ENCODE measurements around the gene PCSK6.
A peak's percentile ranks its signal among the peaks of the same experiment; 100 is the strongest.

PCSK6 gene

DNA sequence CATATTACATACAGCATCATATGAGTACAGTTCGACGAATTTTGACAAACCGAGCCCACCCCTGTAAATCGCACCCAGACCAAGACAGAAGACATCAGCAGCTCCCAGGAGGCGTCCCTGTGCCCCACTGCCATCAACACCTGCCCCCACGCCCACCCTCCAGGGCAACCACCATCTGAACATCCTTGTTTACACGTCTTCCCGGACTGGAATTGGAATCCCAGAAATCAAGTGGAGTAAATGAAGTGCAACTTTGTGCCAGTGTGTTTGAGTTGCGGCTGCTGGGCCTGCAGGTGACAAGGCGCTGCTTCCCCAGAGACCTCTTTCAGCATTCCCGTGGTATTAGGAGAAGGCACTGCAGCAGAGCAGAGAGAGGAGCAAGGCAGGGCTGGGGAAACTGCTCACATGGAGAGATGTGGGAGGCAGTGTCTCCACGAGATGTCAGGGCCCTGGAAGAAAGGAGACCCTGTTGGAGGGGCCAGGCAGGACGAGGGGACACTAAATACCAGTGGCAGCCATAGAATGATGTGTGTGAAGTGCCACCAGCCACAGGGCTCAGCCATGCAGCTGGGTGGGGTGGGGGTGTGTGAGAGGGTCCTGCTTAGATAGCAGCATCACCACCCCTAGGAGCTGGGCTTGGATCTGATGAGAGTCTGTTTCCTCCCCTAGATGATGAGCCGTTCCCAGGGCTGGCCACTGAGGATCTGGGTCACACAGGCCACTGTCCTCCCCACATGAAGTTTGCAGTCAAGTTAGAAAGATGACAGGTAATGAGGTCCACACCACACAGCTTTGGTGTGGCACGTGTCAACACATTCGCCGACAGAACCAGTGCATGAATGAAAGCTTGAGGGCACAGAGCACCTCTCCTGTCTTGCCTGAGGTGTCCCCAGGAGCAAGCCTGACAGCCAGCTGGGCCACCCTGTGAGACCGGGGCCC lies 33.4 kb upstream of the PCSK6 start:
- no peak for DNase-seq

- no peak for DNase-seq
Measured at GRCh38 chr15:101522091-101522490, 32.6 kb upstream of the PCSK6 start.

GRCh38 chr15:101521591-101521990 lies 32.1 kb upstream of the PCSK6 start:
- no peak for DNase-seq

DNA sequence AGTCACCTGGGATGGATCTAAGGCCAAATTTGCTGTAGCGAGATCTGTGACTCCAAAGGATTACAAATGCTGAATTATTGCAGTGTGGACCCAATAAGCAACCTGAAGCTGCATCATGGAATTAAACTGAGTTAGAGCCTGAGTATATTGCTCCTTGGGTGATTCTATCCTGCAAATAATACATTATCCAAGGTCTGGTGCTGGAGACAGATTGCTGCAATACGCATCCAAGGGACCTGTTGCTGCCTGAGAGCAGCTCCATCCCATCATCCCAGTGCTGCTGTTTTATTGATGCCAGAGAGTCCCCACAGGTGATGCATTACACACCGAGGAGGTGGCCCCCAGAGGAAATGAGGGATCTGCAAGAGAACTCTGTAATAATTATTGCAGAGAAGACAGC lies 31.6 kb upstream of the PCSK6 start:
- DNase-seq: no peak

GRCh38 chr15:101520395-101520794 lies 30.9 kb upstream of the PCSK6 start:
- DNase-seq: no peak

DNA sequence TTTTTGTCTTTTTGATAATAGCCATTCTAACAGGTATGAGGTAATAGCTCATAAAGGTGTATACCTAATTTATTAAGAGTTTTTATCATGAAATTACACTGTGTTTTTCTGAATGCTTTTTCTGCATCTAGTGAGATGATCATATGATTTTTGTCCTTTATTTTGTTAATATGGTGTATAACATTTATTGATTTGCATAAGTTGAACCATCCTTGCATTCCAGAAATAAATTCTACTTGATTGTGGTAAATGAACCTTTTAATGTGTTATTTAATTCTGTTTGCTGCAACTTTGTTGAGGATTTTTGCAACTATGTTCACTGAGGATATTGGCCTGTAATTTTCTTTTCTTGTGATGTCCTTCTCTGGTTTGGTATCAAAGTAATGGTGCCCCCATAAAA lies 28.0 kb upstream of the PCSK6 start:
- no peak for DNase-seq

DNA sequence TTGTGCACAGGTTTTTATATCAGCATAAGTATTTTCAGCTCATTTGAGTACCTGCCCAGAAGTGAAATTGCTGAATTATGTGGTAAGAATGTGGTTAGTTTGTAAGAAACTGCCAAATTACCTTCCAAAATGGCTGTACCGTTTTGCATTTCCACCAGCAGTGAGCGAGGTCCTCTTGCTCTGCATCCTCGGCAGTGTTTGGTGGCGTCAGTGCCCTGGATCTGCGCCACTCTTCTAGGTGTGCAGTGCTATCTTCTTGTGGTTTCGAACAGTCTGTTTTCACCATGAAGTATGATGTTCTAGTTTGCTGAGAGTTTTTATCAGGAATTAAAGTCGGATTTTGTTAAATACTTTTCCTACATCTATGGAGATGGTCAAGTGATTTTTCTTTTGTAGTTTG lies 24.8 kb upstream of the PCSK6 start:
- DNase-seq: no peak

GRCh38 chr15:101511717-101512116 lies 22.2 kb upstream of the PCSK6 start:
- DNase-seq: no peak

DNA sequence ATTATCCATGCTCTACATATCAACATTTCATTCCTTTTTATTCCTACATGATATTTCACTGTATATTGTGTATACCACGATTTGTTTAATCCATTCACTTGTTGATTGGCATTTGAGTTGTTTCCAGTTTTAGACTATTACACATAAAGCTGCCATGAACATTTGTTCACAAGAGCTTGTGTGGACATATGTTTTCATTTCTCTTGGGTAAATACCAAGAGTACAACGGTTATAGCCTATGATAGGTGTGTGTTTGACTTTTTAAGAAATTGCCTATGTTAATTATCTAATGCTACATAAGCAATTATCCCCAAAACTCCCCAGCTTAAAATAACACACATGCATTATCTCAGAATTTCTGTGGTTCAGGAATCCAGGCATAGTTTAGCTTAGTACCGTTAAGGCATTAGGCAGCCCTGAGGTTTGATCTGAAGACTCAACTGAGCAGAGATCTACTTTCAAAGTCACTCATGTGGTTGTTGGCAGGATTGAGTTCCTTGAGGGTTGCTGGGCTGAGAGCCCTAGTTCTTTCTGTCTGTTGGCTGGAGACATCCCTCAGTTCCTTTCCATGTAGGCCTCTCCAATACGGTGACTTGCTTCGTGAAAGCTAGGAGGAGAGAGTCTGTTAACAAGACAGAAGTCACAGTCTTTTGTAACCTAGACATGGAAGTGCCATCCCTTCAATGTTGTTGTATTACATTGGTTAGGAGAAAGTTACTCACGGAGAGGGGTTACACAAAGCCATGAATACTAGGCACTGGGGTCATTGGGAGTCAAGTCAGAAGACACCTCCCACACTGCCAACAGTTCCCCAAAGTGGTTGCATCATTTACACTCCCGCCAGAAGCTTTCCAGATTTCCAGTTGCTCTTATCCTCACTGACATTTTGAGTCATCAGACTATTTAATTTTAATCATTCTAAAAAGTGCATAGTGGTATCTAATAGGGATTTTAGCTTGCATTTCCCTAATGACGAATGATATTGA lies 21.0 kb upstream of the PCSK6 start:
- DNase-seq: no peak

GRCh38 chr15:101509279-101509678 lies 19.8 kb upstream of the PCSK6 start:
- no peak for DNase-seq

DNA sequence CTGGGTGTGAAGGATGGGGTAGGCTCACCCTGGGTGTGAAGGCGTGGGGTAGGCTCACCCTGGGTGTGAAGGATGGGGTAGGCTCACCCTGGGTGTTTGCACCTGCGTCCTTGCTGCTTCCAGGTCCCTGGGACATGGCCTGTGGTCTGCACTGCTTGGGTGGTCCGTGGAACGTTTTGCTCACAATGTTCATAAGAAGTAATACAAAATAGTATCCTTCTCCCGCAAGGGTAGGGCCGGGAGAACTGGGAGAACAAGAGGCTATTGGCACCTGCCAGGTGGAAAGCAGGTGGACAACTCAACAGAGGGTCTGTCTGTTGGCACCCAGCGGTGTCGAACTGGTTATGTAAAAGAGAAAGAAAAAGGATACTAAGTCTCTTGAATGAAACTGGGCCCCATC lies 17.0 kb upstream of the PCSK6 start:
- DNase-seq: no peak

DNA sequence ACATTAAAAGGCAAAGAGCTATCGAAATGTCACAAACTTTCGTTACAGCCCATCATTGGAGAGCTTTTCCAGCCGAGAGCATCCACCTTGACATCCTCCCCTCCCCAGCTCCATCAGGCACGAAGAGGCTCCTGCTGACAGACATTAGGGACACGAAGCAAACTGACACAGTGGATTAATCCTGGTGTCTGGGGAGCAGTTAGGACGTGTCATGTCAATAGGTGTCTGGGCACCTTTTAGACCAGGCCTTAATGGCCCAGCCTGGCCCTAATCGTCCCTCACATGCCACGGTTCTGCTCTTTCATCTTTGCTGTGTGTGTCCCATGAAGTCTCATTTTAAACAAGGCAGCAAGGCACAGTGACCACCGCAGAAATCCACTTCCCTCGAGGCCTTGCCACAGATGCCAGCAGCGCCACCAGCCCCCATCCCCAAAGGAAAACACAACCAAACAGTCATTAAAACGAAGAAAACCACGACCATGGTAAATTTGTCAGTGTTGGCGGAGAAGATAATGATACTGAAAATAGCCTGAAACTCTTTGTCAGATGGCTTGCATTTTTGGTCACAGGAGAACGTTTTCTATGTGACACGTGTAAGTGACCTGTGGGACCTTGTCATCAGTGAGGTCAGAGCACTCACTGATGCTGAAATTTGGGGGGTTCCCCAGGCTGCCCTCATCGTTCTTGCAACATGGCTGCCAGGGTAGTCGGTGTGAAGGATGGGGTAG lies 16.3 kb upstream of the PCSK6 start:
- no peak for DNase-seq

DNA sequence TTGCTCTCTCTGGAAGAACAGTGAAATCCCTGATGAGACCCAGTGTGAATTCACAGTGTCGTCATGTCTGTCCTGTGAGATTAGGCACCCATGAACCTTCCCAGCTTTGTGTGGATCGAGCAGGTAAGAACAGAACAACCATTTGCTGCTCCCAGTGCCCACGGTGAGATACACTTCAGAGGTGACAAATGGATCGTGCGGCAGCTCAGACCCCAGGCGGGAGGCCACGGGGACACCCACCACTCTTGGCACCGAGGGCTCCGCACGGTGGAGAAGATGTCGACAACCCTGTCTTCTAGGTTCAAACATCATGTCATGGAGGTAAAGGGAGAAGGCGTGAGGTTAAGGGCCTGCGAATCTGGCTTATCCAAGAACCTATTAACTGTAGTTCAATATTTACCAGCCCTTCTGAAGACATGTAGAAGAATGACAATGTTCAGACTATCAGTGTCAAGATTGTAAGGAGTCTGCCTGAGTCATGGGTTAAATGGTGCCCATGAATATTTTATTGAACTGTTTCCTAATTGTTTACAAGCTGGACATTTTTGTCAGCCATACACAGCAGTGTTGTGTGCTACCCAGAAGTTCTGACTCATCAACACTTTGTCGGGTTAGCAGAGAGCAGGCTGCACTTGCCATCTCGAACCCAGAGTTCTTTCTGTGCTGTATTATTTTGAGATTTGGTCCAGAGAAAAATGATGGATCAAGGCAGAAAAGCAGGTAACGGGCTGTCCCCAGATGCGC lies 15.5 kb upstream of the PCSK6 start:
- no peak for DNase-seq

- no peak for DNase-seq
Measured at GRCh38 chr15:101504373-101504772, 14.9 kb upstream of the PCSK6 start.

GRCh38 chr15:101503296-101503599 lies 13.7 kb upstream of the PCSK6 start:
- DNase-seq: no peak

DNA sequence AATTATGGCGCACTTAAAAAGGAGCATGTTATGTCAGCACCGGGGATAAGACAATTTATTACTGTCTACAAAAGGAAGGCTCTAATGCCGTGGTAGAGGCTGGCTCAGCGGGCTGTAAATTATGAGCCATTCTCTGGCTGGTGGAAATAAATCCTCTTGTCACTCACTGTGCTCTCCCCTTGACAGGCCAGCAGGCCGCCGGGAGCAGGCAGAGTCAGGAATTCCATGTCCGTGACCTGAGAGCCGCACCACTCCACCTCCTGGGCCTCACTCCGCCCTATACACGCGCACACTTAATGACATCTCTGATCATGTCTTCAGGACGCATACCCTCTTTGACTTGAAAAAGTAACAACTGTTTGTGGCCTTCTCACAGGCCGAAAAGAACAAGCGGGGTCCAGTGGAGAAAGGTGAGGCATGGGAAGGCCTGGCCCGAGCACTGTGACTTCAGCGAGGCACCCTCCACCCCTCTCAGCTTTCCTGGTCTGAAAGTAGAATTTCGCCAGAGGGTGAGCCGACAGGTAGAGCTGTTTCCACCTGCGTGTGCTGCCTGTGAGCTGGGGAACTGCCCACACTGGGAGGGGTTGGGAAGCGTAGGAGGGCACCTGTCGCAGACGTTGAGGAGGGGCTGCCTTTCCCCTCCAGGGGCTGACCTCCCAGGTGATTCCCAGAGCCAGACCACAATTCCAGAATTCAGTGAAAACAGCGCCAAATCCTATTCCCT lies 13.2 kb upstream of the PCSK6 start:
- DNase-seq: no peak

DNA sequence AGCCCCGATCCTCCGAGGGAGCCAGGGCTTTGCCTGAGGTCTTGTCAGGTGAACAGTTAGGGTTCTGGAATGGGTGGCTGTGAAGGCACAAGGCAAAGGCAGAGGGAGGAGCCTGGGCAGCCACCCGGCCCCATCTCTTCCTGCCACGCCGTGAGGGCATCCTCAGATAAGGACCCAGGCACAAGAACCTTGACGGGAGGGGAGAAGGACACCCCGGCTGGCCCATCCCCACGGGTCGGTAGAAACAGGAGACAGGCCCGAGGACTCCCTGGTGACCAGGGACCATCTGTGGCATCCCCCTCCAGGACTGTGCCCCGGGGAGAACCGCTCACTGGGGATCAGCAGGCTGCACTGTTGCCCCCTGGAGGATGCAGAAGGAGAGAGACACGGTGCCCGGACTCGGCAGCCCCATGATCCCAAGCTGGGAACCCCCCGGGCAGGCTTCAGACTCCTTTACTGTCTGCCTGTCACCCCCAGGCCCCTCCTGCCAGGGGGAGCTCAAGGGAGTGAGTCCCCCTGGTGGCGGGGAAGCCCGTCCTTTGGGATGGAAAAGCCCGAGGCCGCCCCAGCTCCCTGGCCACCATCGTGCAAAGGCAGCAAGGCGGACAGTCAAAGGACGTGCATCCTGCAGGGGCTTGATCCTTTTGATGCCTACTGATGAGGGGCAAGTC lies 12.3 kb upstream of the PCSK6 start:
- peak; percentile 48 to 57 for DNase-seq

DNA sequence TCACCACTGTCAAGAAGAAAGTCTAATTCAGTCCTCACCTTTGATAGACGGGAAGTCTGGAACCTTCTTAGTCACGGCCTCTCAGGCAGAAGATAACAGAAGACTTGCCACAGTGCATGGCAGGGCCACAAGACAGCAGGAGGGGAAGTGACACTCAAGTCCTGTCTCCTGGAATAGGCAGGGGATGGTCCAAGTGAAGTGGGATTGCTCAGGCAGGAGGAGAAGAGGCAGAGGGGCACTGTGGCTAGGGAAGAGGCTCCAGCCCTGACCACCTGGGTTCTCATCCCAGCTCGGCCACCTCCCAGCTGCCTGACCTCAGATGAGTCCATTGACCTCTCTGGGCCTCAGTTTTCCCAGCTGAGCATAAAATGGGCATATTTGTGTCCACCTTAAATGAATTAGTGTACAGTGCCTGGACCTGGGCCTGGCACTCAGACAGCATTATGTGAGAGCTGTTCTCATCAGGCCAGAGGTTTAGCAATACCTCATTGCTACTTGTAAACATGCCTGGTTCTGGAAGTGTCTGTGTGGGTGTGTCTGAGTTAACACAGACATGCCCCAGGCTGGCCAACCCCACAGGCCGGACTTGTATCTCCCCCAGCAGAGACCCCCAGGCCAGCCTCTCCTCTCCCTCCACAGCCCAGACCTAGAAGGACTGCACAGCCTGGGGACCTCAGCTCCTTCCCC lies 11.5 kb upstream of the PCSK6 start:
- DNase-seq: no peak

DNA sequence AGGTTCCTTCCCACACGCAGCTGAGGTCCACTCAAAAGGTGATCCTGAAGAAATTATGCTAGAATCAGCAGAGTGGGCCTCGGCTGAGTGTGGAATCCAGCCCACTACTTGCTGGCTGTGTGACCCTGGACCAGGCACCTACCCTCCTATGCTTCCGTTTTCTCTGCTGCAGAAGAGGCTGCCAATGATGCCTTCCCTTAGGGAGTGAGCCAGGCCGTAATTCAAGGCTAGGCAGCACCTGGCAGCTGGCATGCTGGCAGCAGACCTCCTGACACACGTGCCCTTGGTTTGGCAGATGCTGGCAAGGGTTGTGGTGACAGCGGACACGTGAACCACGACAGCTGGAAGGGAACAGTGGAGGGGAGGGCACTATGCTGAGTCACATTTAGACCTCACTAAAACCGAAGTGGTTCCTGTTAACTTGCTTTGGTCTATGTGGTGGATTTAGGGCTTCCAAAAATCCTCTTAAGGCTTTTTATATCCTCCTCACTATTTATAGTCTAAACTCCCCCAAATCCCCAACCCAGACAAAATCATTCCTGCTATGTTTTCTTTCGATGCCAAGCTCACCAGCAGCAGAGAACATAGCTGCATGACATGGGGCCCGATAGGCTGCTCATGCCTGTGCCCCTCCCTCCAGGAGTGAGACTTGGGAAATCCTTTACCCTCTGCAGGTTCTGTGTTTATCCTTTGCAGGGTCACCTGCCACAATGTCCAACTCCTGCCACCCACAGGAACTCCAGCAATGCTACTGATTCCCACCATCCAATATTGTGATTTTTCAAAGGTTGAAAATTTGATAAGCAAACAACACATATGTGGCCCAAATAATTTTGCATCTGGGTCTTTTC lies 10.6 kb upstream of the PCSK6 start:
- no peak for DNase-seq

Data from stimulated activated CD4-positive, alpha-beta T cell treated with anti-CD3 and anti-CD28 coated beads, Interleukin-2, amount 100 ng/mL, for 48 hours (primary cell).